ENCODE data around the gene DMD.

DNA sequence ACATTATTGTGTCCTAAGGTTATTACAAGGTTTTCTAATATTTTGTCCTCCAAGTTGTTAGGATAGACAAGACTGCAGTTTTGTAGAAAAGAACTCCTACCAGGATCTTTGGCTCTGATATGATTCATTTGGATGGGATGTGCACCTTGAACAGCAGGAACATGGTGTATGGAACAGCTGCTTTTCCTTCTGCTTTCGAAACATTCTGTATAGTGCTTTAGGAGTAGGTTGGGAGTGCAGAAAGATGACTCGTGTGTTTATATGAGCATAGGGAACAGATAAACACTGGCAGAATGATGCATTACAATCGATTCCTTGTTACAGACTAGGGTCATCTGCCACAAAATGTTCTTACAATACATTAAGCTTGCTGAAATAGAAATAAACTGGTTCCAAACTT lies 790.1 kb downstream of the DMD start:
- TF ChIP-seq, protein P1, sequence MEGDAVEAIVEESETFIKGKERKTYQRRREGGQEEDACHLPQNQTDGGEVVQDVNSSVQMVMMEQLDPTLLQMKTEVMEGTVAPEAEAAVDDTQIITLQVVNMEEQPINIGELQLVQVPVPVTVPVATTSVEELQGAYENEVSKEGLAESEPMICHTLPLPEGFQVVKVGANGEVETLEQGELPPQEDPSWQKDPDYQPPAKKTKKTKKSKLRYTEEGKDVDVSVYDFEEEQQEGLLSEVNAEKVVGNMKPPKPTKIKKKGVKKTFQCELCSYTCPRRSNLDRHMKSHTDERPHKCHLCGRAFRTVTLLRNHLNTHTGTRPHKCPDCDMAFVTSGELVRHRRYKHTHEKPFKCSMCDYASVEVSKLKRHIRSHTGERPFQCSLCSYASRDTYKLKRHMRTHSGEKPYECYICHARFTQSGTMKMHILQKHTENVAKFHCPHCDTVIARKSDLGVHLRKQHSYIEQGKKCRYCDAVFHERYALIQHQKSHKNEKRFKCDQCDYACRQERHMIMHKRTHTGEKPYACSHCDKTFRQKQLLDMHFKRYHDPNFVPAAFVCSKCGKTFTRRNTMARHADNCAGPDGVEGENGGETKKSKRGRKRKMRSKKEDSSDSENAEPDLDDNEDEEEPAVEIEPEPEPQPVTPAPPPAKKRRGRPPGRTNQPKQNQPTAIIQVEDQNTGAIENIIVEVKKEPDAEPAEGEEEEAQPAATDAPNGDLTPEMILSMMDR (IDR thresholded peaks at IDR 0.05) = no peak
- TF ChIP-seq EZH2 (IDR thresholded peaks at IDR 0.05) = no peak

All from neural progenitor cell (in vitro differentiated cells).